SK-N-SH treated with all-trans-retinoic acid at 6 μM for 48 hours (cell line): Measurements from ENCODE around the gene GLB1L3.

Experiments
- ATAC-seq: fragments of 200-7000 bp; cut with Tn5 transposase; 3 replicates; pipeline ENCODE4 v1.9.1; 2020; ENCODE audit warnings: mild to moderate bottlenecking, moderate library complexity
- ARNTL ChIP-seq: fragments of 450-650 bp; formaldehyde crosslinking; IDR thresholded peaks from 2 replicates; pipeline ENCODE4 v1.5.0; 2020; ENCODE audit warnings: low read depth, mild to moderate bottlenecking, moderate library complexity, borderline replicate concordance
- BACH2 ChIP-seq: fragments of 250-450 bp; sonication (Bioruptor Pico); IDR thresholded peaks from 2 replicates; pipeline ENCODE4 v1.9.0; 2021; ENCODE audit warnings: mild to moderate bottlenecking, borderline replicate concordance
- CREB5 ChIP-seq: fragments of 250-450 bp; sonication (Bioruptor Pico); IDR thresholded peaks from 2 replicates; pipeline ENCODE4 v1.5.1; 2020; ENCODE audit warnings: low read depth, mild to moderate bottlenecking, moderate library complexity
- CSDC2 ChIP-seq: fragments of 250-450 bp; sonication (Bioruptor Pico); IDR thresholded peaks from 2 replicates; pipeline ENCODE4 v1.5.0; 2020; ENCODE audit warnings: mild to moderate bottlenecking, moderate library complexity
- CSRNP3 ChIP-seq: fragments of 250-450 bp; sonication (Bioruptor Pico); IDR thresholded peaks from 2 replicates; pipeline ENCODE4 v1.5.1; 2021; ENCODE audit warnings: mild to moderate bottlenecking, moderate library complexity
- ESRRG ChIP-seq: fragments of 250-450 bp; sonication (Bioruptor Pico); IDR thresholded peaks from 2 replicates; pipeline ENCODE4 v1.6.1; 2021; ENCODE audit warnings: mild to moderate bottlenecking
- GLIS3 ChIP-seq: fragments of 250-450 bp; sonication (Bioruptor Pico); IDR thresholded peaks from 2 replicates; pipeline ENCODE4 v1.5.0; 2020; ENCODE audit warnings: mild to moderate bottlenecking, moderate library complexity
- ISL1 ChIP-seq: fragments of 250-450 bp; sonication (Bioruptor Pico); IDR thresholded peaks from 2 replicates; pipeline ENCODE4 v2.1.2; 2022; ENCODE audit warnings: mild to moderate bottlenecking, moderate library complexity
- OSR1 ChIP-seq: fragments of 250-450 bp; sonication (Bioruptor Pico); IDR thresholded peaks from 2 replicates; pipeline ENCODE4 v1.8.0; 2022; ENCODE audit warnings: moderate library complexity, mild to moderate bottlenecking, inconsistent platforms
- POU6F1 ChIP-seq: fragments of 250-450 bp; sonication (Bioruptor Pico); IDR thresholded peaks from 2 replicates; pipeline ENCODE4 v1.8.0; 2021; ENCODE audit warnings: low read depth, mild to moderate bottlenecking, moderate library complexity, borderline replicate concordance
- PPARA ChIP-seq: fragments of 250-450 bp; sonication (Bioruptor Pico); IDR thresholded peaks from 2 replicates; pipeline ENCODE4 v1.5.0; 2020; ENCODE audit warnings: mild to moderate bottlenecking, borderline replicate concordance
- RARB ChIP-seq: fragments of 250-450 bp; sonication (Bioruptor Pico); IDR thresholded peaks from 2 replicates; pipeline ENCODE4 v1.8.0; 2021; ENCODE audit warnings: mild to moderate bottlenecking, moderate library complexity
- SNAI2 ChIP-seq: fragments of 250-450 bp; sonication (Bioruptor Pico); IDR thresholded peaks from 2 replicates; pipeline ENCODE4 v1.5.0; 2020; ENCODE audit warnings: mild to moderate bottlenecking, moderate library complexity
- TCF4 ChIP-seq: fragments of 250-450 bp; sonication (Bioruptor Pico); IDR thresholded peaks from 2 replicates; pipeline ENCODE4 v1.8.0; 2021; ENCODE audit warnings: mild to moderate bottlenecking, moderate library complexity, borderline replicate concordance
- TOX ChIP-seq: fragments of 250-450 bp; sonication (Bioruptor Pico); IDR thresholded peaks from 2 replicates; pipeline ENCODE4 v1.8.0; 2021; ENCODE audit warnings: mild to moderate bottlenecking, moderate library complexity, borderline replicate concordance
- TSHZ2 ChIP-seq: fragments of 250-450 bp; sonication (Bioruptor Pico); IDR thresholded peaks from 2 replicates; pipeline ENCODE4 v1.5.0; 2020; ENCODE audit warnings: mild to moderate bottlenecking, moderate library complexity
- ZC3H10 ChIP-seq: fragments of 250-450 bp; sonication (Bioruptor Pico); IDR thresholded peaks from 2 replicates; pipeline ENCODE4 v1.5.1; 2021; ENCODE audit warnings: mild to moderate bottlenecking, moderate library complexity
- ZFP3 ChIP-seq: fragments of 250-450 bp; sonication (Bioruptor Pico); IDR thresholded peaks from 2 replicates; pipeline ENCODE4 v1.5.0; 2020; ENCODE audit warnings: mild to moderate bottlenecking, moderate library complexity
- ZNF8 ChIP-seq: fragments of 450-650 bp; formaldehyde crosslinking; IDR thresholded peaks from 2 replicates; pipeline ENCODE4 v1.5.0; 2020; ENCODE audit warnings: mild to moderate bottlenecking, moderate library complexity

Gene GLB1L3

GRCh38 chr11:134339756-134340155 lies 63.6 kb downstream of the GLB1L3 start:
- TF ChIP-seq GLIS3 (CRISPR knock-in tag) (no peak), TSHZ2 (no peak), CREB5 (CRISPR knock-in tag) (no peak), BACH2 (CRISPR knock-in tag) (no peak), ISL1 (CRISPR knock-in tag) (no peak), TOX (no peak), ZNF8 (CRISPR knock-in tag) (no peak), CSRNP3 (CRISPR knock-in tag) (no peak), POU6F1 (CRISPR knock-in tag) (no peak), TCF4 (CRISPR knock-in tag) (no peak), PPARA (no peak), ESRRG (CRISPR knock-in tag) (no peak), ZC3H10 (CRISPR knock-in tag) (no peak), RARB (CRISPR knock-in tag) (no peak)
- TF ChIP-seq, all 23 proteins: peak for 0
- no peak for ATAC-seq

GRCh38 chr11:134340354-134340964 lies 64.3 kb downstream of the GLB1L3 start:
- ATAC-seq = no peak
- no peak for TF ChIP-seq ZFP3 (CRISPR knock-in tag)
- no peak for TF ChIP-seq GLIS3 (CRISPR knock-in tag)

- no peak for ATAC-seq
- TF ChIP-seq ESRRG (CRISPR knock-in tag) = no peak
- TF ChIP-seq BACH2 (CRISPR knock-in tag) = no peak
- no peak for TF ChIP-seq OSR1 (CRISPR knock-in tag)
- no peak for TF ChIP-seq ARNTL (CRISPR knock-in tag)
- no peak for TF ChIP-seq ISL1 (CRISPR knock-in tag)
- no peak for TF ChIP-seq POU6F1 (CRISPR knock-in tag)
- no peak for TF ChIP-seq TCF4 (CRISPR knock-in tag)
- TF ChIP-seq CSRNP3 (CRISPR knock-in tag) = no peak
- no peak for TF ChIP-seq SNAI2 (CRISPR knock-in tag)
- no peak for TF ChIP-seq ZFP3 (CRISPR knock-in tag)
- no peak for TF ChIP-seq TSHZ2
- no peak for TF ChIP-seq GLIS3 (CRISPR knock-in tag)
- TF ChIP-seq CSDC2 (CRISPR knock-in tag) = no peak
Measured at GRCh38 chr11:134341805-134342571, 65.8 kb downstream of the GLB1L3 start.
